IMR-90 (cell line): ENCODE data around the gene GRM8. TPM values are rescaled to one million over a fixed set of nuclear protein-coding genes. Genes with fewer than 3 reads are reported as not detected.

ENCODE experiments used
- ATAC-seq: fragments of 200-7000 bp; cut with Tn5 transposase; 2 replicates; pipeline ENCODE4 v1.9.1; 2020; ENCODE audit warnings: low read depth, mild to moderate bottlenecking, moderate library complexity
- BruUV-seq: library from RNA; stranded (reverse); fragments of 400-500 nt; replicated peaks from 2 replicates; lab custom pipeline; 2021; lab: Mats Ljungman, UMichigan
- CTCF ChIA-PET: fragments of 300-600 bp; formaldehyde crosslinking; extraction: SDS; loops from one replicate; lab custom pipeline; 2021; ENCODE audit warnings: antibody characterized with exemption; lab: Yijun Ruan, JAX
- POLR2A ChIA-PET: fragments of 300-600 bp; sonication (Branson Sonifier 250); formaldehyde crosslinking; loops from one replicate; lab custom pipeline; 2022; ENCODE audit warnings: antibody characterized with exemption; ENCODE audit not compliant: unreplicated experiment; lab: Charles Lee
- DNase-seq: peaks from one replicate; pipeline ENCODE4 v3.0.0; 2013
- H2AFZ ChIP-seq: replicated peaks from 2 replicates; pipeline ENCODE3; 2013; ENCODE audit warnings: low read length, mild to moderate bottlenecking; ENCODE audit not compliant: poor library complexity
- H2AK5ac ChIP-seq: 2 replicates; pipeline ENCODE4 v1.6.1; 2013; ENCODE audit warnings: low read depth, low read length, inconsistent platforms
- H2AK9ac ChIP-seq: replicated peaks from 2 replicates; pipeline ENCODE3; 2013; ENCODE audit warnings: mild to moderate bottlenecking, low read depth, low read length, moderate library complexity; ENCODE audit not compliant: poor library complexity
- H2BK120ac ChIP-seq: 2 replicates; pipeline ENCODE4 v1.6.1; 2013; ENCODE audit warnings: low read depth, low read length, inconsistent platforms
- H2BK15ac ChIP-seq: 3 replicates; pipeline ENCODE4 v1.6.1; 2013; ENCODE audit warnings: low read depth, low read length, inconsistent platforms
- H2BK20ac ChIP-seq: 2 replicates; pipeline ENCODE4 v1.6.1; 2013; ENCODE audit warnings: low read depth, mild to moderate bottlenecking, inconsistent platforms, low read length, moderate library complexity
- H2BK5ac ChIP-seq: 2 replicates; pipeline ENCODE4 v1.6.1; 2013; ENCODE audit warnings: mild to moderate bottlenecking, low read depth, low read length, inconsistent platforms; ENCODE audit not compliant: poor library complexity, severe bottlenecking
- H3K14ac ChIP-seq: replicated peaks from 2 replicates; pipeline ENCODE4 v1.6.1; 2013; ENCODE audit warnings: low read depth, low read length, inconsistent platforms
- H3K18ac ChIP-seq: 2 replicates; pipeline ENCODE4 v1.6.1; 2013; ENCODE audit warnings: low read depth, low read length, control low read depth
- H3K23ac ChIP-seq: 2 replicates; pipeline ENCODE4 v1.6.1; 2013; ENCODE audit warnings: low read depth, low read length, inconsistent platforms
- H3K27ac ChIP-seq: 2 replicates; pipeline ENCODE4 v1.5.1; 2013; ENCODE audit warnings: mild to moderate bottlenecking, control low read depth, low read length; ENCODE audit not compliant: insufficient read depth
- H3K27me3 ChIP-seq: 2 replicates; pipeline ENCODE4 v1.6.1; 2013; ENCODE audit warnings: low read length; ENCODE audit not compliant: control insufficient read depth, insufficient read depth
- H3K36me3 ChIP-seq: 2 replicates; pipeline ENCODE4 v1.6.1; 2013; ENCODE audit warnings: low read length, mixed read lengths; ENCODE audit not compliant: control insufficient read depth, insufficient read depth
- H3K4ac ChIP-seq: 2 replicates; pipeline ENCODE4 v1.6.1; 2013; ENCODE audit warnings: low read depth, low read length, inconsistent platforms
- H3K4me1 ChIP-seq: 2 replicates; pipeline ENCODE4 v1.6.1; 2013; ENCODE audit warnings: low read length, mixed read lengths; ENCODE audit not compliant: control insufficient read depth, insufficient read depth
- H3K4me2 ChIP-seq: 2 replicates; pipeline ENCODE4 v1.6.1; 2013; ENCODE audit warnings: low read depth, mild to moderate bottlenecking, control low read depth, low read length, moderate library complexity
- H3K4me3 ChIP-seq: 2 replicates; pipeline ENCODE4 v1.5.1; 2013; ENCODE audit warnings: low read depth, mild to moderate bottlenecking, control low read depth, low read length, moderate library complexity; ENCODE audit not compliant: insufficient read depth
- H3K56ac ChIP-seq: 2 replicates; pipeline ENCODE4 v1.6.1; 2013; ENCODE audit warnings: low read length, inconsistent platforms; ENCODE audit not compliant: insufficient read depth; ENCODE audit errors: extremely low read depth
- H3K79me1 ChIP-seq, 2 experiments: 2 replicates each; pipeline ENCODE4 v1.6.1; 2013; ENCODE audit warnings: low read length in 2 of 2, inconsistent platforms in 1 of 2, low read depth in 1 of 2
- H3K9ac ChIP-seq: 2 replicates; pipeline ENCODE4 v1.6.1; 2013; ENCODE audit warnings: low read depth, low read length, control low read depth
- H3K9me1 ChIP-seq: 2 replicates; pipeline ENCODE4 v1.6.1; 2013; ENCODE audit warnings: low read length, inconsistent platforms; ENCODE audit not compliant: insufficient read depth
- H3K9me3 ChIP-seq: 2 replicates; pipeline ENCODE4 v1.6.1; 2013; ENCODE audit warnings: low read length; ENCODE audit not compliant: control insufficient read depth, insufficient read depth
- H4K20me1 ChIP-seq: 2 replicates; pipeline ENCODE4 v1.6.1; 2013; ENCODE audit warnings: low read length, inconsistent platforms; ENCODE audit not compliant: insufficient read depth
- H4K5ac ChIP-seq: 2 replicates; pipeline ENCODE4 v1.6.1; 2013; ENCODE audit warnings: mild to moderate bottlenecking, low read depth, low read length, control low read depth
- H4K8ac ChIP-seq, 2 experiments: 2 replicates each; pipeline ENCODE4 v1.6.1; 2013; ENCODE audit warnings: low read depth in 2 of 2, low read length in 2 of 2, control low read depth in 1 of 2, inconsistent platforms in 1 of 2
- H4K91ac ChIP-seq: 2 replicates; pipeline ENCODE4 v1.6.1; 2013; ENCODE audit warnings: low read depth, low read length, inconsistent platforms; ENCODE audit not compliant: insufficient read depth
- BHLHE40 ChIP-seq: fragments of 150-350 bp; IDR thresholded peaks from 2 replicates; pipeline ENCODE4 v1.6.1; 2016; ENCODE audit warnings: mild to moderate bottlenecking, low read depth, low read length
- ELK1 ChIP-seq: fragments of 150-350 bp; IDR thresholded peaks from 2 replicates; pipeline ENCODE4 v1.6.1; 2016; ENCODE audit warnings: low read depth, mild to moderate bottlenecking, low read length, moderate library complexity, borderline replicate concordance
- FOS ChIP-seq: fragments of 150-350 bp; IDR thresholded peaks from 2 replicates; pipeline ENCODE4 v1.6.1; 2016; ENCODE audit warnings: low read depth, low read length
- MAFK ChIP-seq: IDR thresholded peaks from 2 replicates; pipeline ENCODE4 v1.6.1; 2012; ENCODE audit warnings: low read depth, low read length, improper control_type of control experiment
- MAZ ChIP-seq: IDR thresholded peaks from 2 replicates; pipeline ENCODE4 v1.6.1; 2012; ENCODE audit warnings: low read depth, mild to moderate bottlenecking, low read length, improper control_type of control experiment, moderate library complexity, borderline replicate concordance
- MXI1 ChIP-seq: IDR thresholded peaks from 2 replicates; pipeline ENCODE4 v1.6.1; 2012; ENCODE audit warnings: low read depth, mild to moderate bottlenecking, low read length, moderate library complexity, borderline replicate concordance
- NFE2L2 ChIP-seq: fragments of 150-350 bp; IDR thresholded peaks from 2 replicates; pipeline ENCODE4 v1.6.1; 2016; ENCODE audit warnings: low read depth, mild to moderate bottlenecking, low read length
- RAD21 ChIP-seq: IDR thresholded peaks from 2 replicates; pipeline ENCODE4 v1.6.1; 2012; ENCODE audit warnings: low read length, improper control_type of control experiment
- RCOR1 ChIP-seq: IDR thresholded peaks from 2 replicates; pipeline ENCODE4 v1.6.1; 2012; ENCODE audit warnings: mild to moderate bottlenecking, low read length, improper control_type of control experiment; ENCODE audit not compliant: insufficient replicate concordance
- RFX5 ChIP-seq: IDR thresholded peaks from 2 replicates; pipeline ENCODE4 v1.8.0; 2012; ENCODE audit warnings: low read depth, mild to moderate bottlenecking, low read length, moderate library complexity
- SMC3 ChIP-seq: fragments of 150-350 bp; IDR thresholded peaks from 2 replicates; pipeline ENCODE4 v1.6.1; 2016; ENCODE audit warnings: low read depth, mild to moderate bottlenecking, antibody characterized with exemption, low read length, moderate library complexity
- WGBS, 2 experiments: methylation state at CpG; one replicate each; pipeline versions ENCODE4 v1.1.5 to v1.1.7; 2013; ENCODE audit warnings: missing lambda C conversion rate in 2 of 2; ENCODE audit not compliant: insufficient read length in 1 of 2; ENCODE audit errors: extremely low coverage in 2 of 2; 5-methylcytosine and 5-hydroxymethylcytosine counted together
- dilution Hi-C: fragments of 300-500 bp; cut with HindIII; formaldehyde crosslinking; loops from one replicate; pipeline ENCODE4 v1.14.3; 2018; ENCODE audit warnings: low sequenced_read_pairs; ENCODE audit not compliant: unreplicated experiment
- in situ Hi-C: fragments of 300-500 bp; cut with MboI; formaldehyde crosslinking; loops from 3 replicates; pipeline ENCODE4 v1.14.3; 2019; ENCODE audit warnings: low sequenced_read_pairs, inconsistent platforms, mixed read lengths
- intact Hi-C: fragments of 100-400 bp; cut with micrococcal nuclease; formaldehyde crosslinking; loops from 2 replicates; pipeline ENCODE4 v1.10.0; 2022
- polyA plus RNA-seq, 3 experiments: library from polyadenylated mRNA; depleted of rRNA; stranded (reverse); fragments of >200 nt; gene quantifications; 2 replicates each; pipeline ENCODE4 v1.2.3, GENCODE V29; 2012; ENCODE audit warnings: low replicate concordance in 1 of 3
- total RNA-seq: library from RNA; depleted of rRNA; stranded (reverse); fragments of >200 nt; gene quantifications from 2 replicates; pipeline ENCODE4 v1.2.3, GENCODE V29; 2012

The GRM8 gene
- total and polyA plus RNA-seq, 2 of the 4 experiments (the other 2 are of a cell fraction): not detected

DNA sequence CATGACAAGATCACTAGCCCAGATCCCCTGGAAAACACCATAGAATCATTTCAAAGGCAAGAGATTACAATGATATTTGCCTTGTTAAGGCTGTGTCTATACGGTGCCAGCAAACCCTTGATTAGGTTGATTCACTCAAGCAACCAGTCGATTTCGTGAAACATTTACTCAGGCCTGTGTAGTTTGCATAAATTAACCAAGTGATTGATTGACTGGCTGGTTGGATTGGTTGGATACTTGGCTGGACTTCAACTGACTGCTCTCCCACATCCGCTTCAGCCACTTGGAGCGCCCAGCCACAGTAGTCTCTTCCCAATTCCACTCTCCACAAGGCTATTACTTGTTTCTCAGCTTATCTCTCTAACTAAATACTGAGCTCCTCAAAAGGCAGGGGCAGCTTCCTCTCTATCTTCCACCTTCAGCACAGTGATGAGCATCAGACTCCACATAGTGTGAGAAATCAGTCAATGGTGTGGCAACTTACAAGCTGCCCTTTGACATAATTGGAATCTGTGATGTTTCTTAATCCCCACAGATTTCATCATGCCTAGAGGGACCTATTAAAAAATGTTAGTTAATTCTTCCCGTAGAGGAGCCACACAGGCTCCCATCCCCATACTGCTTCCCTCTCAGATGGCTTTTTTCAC is 217.4 kb downstream of the GRM8 start:
- H3K14ac ChIP-seq: no peak overlapping the region
- ChIA-PET POLR2A (no interaction called here), CTCF (no interaction called here)
- no peaks in the 10 kb centered on the region for H4K20me1 ChIP-seq
- H3K27ac ChIP-seq: no peak overlapping the region
- H2BK15ac ChIP-seq: no peak overlapping the region
- no peaks in the 10 kb centered on the region for H3K4me1 ChIP-seq
- no peak overlapping the region for H2BK120ac ChIP-seq
- no peak overlapping the region for H3K4me2 ChIP-seq
- H2AFZ ChIP-seq: no peak overlapping the region
- no peak overlapping the region for H2AK9ac ChIP-seq
- no peak overlapping the region for H3K4ac ChIP-seq
- no peak overlapping the region for H3K9ac ChIP-seq
- no peak overlapping the region for H3K23ac ChIP-seq
- no peak overlapping the region for H2BK5ac ChIP-seq
- in situ Hi-C loops (no loop called here), intact Hi-C loops (no loop called here), dilution Hi-C loops (no loop called here)
- no CpG with 5 or more reads among the region's 6 CpGs for WGBS, 2 experiments
- no peak for TF ChIP-seq NFE2L2
- TF ChIP-seq RCOR1: no peak
- no peak for TF ChIP-seq FOS
- TF ChIP-seq RFX5: no peak
- no peak for TF ChIP-seq MXI1
- no peak for TF ChIP-seq SMC3
- no peak for TF ChIP-seq ELK1
- no peak for TF ChIP-seq MAFK
- TF ChIP-seq RAD21: no peak
- TF ChIP-seq MAZ: no peak
- no peak for TF ChIP-seq BHLHE40
- no peak overlapping the region for H3K4me3 ChIP-seq
- H3K27me3 ChIP-seq: no peaks in the 10 kb centered on the region
- H3K36me3 ChIP-seq: no peaks in the 10 kb centered on the region
- H4K5ac ChIP-seq: no peak overlapping the region
- H2BK20ac ChIP-seq: no peak overlapping the region
- no peak for DNase-seq
- no peak overlapping the region for H4K8ac ChIP-seq
- no peak overlapping the region for H3K18ac ChIP-seq
- no peaks in the 10 kb centered on the region for H3K79me1 ChIP-seq
- no peak for ATAC-seq
- H3K9me1 ChIP-seq: no peaks in the 10 kb centered on the region
- no peak overlapping the region for H3K56ac ChIP-seq
- H3K9me3 ChIP-seq: peaks cover 15% of the 10 kb centered on the region
- BruUV-seq: no TSS peak
- no peak overlapping the region for H2AK5ac ChIP-seq
- H4K91ac ChIP-seq: no peak overlapping the region
